Astrocyte of the spinal cord (primary cell): ENCODE data around the gene TUBA3E.
"Not testable (repeated sequence)": the region's sequence is repeated elsewhere in the genome, so short reads cannot be mapped to it uniquely, and the experiment has no call there.

Experiments
- DNase-seq: peaks from one replicate; pipeline ENCODE4 v3.0.0; 2011; ENCODE audit warnings: low read depth, low spot score
- H3K4me3 ChIP-seq: 2 replicates; pipeline ENCODE4 v1.5.1; 2011; ENCODE audit warnings: low read depth, mild to moderate bottlenecking, low read length, moderate library complexity
- in situ Hi-C: cut with HindIII; loops from 2 replicates; pipeline ENCODE4 v1.10.0; 2017; ENCODE audit warnings: low sequenced_read_pairs
- TF ChIP-seq, protein P1 (sequence below): IDR thresholded peaks from 2 replicates; pipeline ENCODE4 v1.5.1; 2012; ENCODE audit warnings: low read depth, mild to moderate bottlenecking, low read length, inconsistent platforms

TUBA3E gene

DNA sequence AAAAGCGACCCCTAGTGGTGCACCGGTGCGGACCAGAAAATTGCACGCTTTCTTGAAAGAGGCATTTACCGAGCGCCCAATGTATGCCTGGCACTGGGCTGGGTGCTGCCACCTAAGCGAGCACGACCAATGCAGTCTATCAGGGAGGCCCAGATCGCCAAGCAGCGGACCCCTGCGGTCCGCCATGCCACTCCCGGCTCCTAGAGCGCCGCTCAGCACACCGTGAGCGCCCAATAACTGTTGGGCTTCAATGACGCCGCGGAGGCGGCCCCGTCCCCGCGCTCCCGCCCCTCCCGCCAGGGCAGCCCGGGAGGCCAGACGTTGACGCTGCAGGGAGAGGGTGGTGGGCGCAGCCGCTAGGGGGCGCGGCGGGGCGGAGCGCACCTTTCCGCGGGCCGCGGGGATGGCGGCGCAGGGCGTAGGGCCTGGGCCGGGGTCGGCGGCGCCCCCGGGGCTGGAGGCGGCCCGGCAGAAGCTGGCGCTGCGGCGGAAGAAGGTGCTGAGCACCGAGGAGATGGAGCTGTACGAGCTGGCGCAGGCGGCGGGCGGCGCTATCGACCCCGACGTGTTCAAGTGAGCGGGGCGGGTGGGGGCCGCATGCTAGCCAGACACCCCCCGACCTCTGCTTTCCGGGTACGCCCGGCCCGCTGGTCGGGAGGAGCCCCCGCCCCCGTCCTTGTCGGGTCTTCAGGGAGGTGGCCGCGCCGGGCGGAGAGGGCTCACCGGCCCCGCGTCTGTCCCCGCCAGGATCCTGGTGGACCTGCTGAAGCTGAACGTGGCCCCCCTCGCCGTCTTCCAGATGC lies 16.2 kb downstream of the TUBA3E start, which contains the start of gene MZT2B:
Gene MZT2B, plus strand, starts transcription at position 383 of the 803 bp plus-strand sequence. Its CDS starts 21 bp downstream, at position 404.
- DNase-seq = peak; percentile 85
- in situ Hi-C loops = not testable (repeated sequence)
- H3K4me3 ChIP-seq = peak within 1 kb of the TSS; percentile 95
- TF ChIP-seq, protein P1, sequence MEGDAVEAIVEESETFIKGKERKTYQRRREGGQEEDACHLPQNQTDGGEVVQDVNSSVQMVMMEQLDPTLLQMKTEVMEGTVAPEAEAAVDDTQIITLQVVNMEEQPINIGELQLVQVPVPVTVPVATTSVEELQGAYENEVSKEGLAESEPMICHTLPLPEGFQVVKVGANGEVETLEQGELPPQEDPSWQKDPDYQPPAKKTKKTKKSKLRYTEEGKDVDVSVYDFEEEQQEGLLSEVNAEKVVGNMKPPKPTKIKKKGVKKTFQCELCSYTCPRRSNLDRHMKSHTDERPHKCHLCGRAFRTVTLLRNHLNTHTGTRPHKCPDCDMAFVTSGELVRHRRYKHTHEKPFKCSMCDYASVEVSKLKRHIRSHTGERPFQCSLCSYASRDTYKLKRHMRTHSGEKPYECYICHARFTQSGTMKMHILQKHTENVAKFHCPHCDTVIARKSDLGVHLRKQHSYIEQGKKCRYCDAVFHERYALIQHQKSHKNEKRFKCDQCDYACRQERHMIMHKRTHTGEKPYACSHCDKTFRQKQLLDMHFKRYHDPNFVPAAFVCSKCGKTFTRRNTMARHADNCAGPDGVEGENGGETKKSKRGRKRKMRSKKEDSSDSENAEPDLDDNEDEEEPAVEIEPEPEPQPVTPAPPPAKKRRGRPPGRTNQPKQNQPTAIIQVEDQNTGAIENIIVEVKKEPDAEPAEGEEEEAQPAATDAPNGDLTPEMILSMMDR = peak; percentile 59

DNA sequence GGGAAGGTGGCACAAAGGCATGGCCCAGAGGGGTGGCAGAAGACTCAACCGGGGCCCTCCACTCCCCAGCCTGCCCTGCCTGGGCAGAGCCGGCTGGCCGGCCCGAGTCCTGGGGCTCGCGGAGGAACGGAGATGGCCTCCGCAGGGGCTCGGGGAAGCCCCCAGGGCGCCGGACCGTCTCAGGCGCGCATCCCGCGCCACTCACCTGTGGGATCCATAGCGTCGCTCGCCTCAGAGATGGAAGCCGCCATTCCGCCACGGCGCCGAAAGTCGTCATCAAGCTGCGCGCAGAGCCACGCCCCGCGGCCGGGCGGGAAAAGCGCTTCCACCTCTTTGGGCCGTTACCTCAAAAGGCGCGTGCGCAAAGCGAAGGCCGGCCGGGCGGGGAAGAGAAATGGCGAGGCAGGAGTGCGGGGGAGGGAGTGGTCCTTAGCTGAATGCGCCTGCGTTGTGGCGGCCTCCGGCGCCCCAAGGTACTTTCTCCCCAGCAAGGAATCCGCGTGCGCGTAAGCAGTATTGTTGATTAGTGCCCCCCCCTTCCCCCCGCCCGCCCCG lies 16.8 kb downstream of the TUBA3E start, which contains the start of gene SMPD4:
Gene SMPD4, minus strand, starts transcription at position 278 of the 555 bp plus-strand sequence. CDS start 5,010 bp downstream, outside the sequence.
- peak within 1 kb of the TSS; percentile 95 for H3K4me3 ChIP-seq
- peak; percentile 97 for DNase-seq
- in situ Hi-C loops = no loop called here
- TF ChIP-seq, protein P1 = no peak

DNA sequence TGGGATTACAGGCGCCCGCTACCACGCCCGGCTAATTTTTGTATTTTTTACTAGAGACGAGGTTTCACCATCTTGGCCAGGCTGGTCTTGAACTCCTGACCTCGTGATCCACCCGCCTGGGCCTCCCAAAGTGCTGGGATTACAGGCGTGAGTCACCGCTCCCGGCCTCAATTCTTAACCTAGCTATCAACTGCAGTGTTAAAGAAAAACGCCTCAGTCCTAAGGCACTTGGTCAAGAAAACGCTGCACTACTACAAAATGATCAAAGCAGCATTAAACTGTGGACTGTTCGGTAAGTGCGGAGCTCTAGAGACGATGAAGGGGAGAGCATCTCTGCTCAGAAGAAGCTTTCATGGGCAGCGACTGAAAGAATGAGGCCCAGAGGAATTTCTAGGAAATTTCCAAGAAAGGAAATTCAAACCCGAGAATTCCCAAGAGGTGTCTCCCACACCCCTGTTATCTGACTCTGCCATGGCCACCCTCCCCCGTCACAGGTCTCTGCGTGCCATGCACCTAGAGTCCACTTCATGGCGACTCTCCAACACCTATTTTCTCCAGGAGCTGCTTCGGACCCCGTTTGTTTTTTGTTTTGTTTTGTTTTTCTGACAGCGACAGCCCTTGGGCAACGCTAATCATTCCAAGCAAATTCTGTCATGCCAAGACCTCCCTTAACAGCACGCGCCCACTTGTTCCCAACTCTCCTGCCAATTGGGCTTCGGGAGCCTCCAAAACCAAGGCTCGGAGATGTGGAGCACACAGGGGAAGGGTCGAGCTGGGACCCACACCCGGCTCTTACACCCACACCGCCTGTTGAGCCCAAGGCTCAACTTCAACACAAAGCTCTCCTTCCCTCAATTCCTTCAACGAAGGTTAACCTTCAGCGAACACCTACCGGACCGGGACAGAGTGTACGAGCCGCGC lies 17.6 kb downstream of the TUBA3E start:
- H3K4me3 ChIP-seq = peak overlapping the region; percentile 95
- in situ Hi-C loops, DNase-seq: not testable (repeated sequence)

DNA sequence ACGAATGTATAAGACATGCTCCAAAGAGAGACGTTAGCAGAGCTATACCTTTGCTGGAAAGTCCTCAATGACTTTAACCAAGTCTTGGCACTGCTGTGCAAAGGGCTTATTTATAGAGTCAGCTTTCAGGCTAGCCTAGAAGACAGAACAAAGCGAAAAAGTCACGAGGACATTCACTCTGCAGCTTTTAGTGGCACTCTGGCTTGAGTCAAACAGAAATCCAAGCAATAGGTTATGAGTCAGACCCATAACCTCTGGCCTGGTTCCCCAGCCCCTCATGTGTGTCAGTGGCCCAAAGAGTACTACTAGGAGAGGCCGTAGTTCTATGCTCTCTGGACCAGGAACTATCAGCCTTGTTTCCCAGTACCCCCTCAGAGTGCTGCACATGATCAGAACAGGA lies 23.4 kb downstream of the TUBA3E start:
- in situ Hi-C loops, DNase-seq, H3K4me3 ChIP-seq: not testable (repeated sequence)

DNA sequence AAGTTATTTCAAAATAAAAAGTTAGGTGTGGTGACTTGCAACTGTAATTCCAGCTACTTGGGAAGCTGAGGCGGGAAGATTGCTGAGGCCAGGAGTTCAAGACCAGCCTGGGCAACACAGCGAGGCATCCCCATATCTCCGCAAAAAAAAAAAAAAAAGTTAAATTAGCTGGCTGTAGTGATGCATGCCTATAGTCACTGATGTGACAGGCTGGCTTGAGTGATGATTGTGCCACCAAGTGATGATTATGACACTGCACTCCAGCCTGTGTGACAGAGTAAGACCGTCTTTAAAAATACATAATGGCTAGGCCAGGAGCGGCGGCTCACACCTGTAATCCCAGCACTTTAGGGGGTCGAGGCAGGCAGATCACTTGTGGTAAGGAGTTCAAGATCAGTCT lies 28.3 kb downstream of the TUBA3E start:
- in situ Hi-C loops = no loop called here
- TF ChIP-seq, protein P1 = no peak
- H3K4me3 ChIP-seq = no peak overlapping the region
- DNase-seq = no peak

DNA sequence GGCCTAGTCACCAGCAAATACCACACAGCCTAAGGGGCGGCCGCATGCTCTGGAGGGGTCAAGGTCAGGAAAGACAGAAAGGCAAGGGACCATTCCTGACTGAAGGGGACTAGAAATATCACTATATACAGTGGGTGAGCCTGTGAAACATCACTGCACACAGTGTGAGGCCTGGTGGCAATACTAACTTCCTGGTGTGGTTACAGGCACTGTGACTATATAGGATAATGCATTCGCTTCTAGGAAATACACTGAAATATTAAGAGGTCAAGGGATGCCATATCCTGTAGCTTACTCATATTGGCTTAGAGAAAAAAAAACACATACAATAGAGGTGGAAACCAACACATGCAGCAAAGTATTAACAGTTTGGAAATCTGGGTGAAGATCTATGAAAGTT lies 29.1 kb downstream of the TUBA3E start:
- H3K4me3 ChIP-seq, DNase-seq, in situ Hi-C loops: not testable (repeated sequence)

DNA sequence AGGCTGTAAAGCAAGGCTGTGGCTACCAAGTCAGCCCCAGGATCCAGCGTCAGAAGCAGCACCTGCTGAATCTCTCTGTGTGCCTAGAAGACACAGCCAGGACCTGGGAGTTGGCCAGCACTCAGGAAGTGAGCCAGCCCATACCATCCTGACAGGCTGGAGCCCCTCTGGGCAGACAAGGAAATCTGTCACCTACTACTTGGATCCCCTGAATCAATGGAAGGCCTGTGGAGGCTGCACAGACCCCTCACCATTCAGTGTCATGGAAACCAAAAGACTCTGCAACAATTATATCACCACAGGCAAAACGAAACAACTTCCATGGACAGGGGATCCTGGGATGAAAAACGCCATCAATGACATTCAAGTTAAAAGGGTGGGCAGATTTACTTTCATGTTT lies 31.6 kb downstream of the TUBA3E start:
- DNase-seq, H3K4me3 ChIP-seq, in situ Hi-C loops: not testable (repeated sequence)

DNA sequence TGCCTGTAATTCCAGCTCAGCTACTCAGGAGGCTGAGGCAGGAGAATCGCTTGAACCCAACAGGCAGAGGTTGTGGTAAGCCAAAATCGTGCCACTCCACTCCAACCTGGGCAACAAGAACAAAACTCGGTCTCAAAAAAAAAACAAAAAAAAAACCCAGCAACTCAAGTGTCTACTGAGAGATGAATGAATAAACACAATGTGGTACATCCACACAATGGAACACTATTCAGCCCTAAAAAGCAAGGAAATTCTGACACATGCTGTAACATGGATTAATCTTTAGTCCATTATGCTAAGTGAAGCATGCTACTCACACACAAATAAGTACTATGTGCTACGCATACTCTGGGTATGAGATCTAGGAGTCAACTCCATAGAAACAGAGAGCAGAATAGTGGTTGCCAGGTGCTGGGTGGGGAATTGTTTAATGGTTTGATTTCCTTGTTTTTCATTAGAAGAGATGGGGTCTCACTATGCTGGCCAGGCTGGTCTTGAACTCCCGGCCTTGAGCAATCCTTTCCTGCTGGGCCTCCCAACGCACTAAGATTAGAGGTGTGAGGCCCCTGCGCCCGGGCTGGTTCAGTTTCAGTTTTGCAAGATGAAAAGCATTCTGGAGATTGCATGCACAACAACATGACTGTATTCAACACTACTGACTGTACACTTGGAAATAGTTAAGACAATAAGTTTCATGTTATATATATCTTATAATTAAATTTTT lies 32.8 kb downstream of the TUBA3E start:
- TF ChIP-seq, protein P1 = no peak
- no peak overlapping the region for H3K4me3 ChIP-seq
- DNase-seq = no peak
- in situ Hi-C loops = no loop called here
